OCI-LY3 (cell line): ENCODE results near the gene SCAF1.

Source experiments
- EZH2phosphoT487 ChIP-seq: fragments of 200-600 bp; shearing (Covaris generic); IDR thresholded peaks from 2 replicates; pipeline ENCODE4 v1.6.1; 2018; ENCODE audit warnings: antibody characterized with exemption, mixed run types, low read depth
- TF ChIP-seq, protein P1 (sequence below): fragments of 200-600, 300-600 bp; sonication (generic); IDR thresholded peaks from 2 replicates; pipeline ENCODE4 v1.5.1; 2014; ENCODE audit warnings: antibody characterized with exemption, low read length, low read depth

DNA sequence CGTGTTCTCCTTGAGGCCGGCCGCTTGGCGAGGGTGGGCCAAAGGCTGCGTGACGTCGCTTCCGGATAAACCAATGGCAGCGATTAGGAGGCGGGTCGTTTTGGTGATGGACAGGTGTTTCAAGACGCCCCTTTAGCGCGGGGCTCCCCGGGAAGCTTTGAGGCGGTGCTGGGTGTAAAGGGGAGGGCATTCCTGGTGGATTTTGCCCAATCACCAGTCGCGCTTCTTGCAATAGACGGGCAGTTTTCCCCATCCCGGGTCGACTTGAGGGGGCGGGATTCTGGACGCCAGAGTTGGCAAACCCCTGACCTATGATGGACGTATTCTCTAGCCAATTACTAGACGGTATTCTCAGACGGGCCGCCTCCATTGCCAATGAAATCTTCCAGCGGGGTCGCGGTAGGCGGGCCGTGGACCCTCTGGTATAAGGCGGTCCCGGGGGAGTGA, 34.8 kb downstream of the SCAF1 start:
- TF ChIP-seq, protein P1, sequence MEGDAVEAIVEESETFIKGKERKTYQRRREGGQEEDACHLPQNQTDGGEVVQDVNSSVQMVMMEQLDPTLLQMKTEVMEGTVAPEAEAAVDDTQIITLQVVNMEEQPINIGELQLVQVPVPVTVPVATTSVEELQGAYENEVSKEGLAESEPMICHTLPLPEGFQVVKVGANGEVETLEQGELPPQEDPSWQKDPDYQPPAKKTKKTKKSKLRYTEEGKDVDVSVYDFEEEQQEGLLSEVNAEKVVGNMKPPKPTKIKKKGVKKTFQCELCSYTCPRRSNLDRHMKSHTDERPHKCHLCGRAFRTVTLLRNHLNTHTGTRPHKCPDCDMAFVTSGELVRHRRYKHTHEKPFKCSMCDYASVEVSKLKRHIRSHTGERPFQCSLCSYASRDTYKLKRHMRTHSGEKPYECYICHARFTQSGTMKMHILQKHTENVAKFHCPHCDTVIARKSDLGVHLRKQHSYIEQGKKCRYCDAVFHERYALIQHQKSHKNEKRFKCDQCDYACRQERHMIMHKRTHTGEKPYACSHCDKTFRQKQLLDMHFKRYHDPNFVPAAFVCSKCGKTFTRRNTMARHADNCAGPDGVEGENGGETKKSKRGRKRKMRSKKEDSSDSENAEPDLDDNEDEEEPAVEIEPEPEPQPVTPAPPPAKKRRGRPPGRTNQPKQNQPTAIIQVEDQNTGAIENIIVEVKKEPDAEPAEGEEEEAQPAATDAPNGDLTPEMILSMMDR, result no peak
- no peak for TF ChIP-seq EZH2phosphoT487
